GM12878 (cell line): ENCODE results near the gene PIP4K2A. TPM values are rescaled to one million over a fixed set of nuclear protein-coding genes. Genes with fewer than 3 reads are reported as not detected.
A peak's percentile ranks its signal among the peaks of the same experiment; 100 is the strongest.

ENCODE experiments used
- ATAC-seq: fragments of 200-7000 bp; cut with Tn5 transposase; 3 replicates; pipeline ENCODE4 v1.9.1; 2020; ENCODE audit warnings: mild to moderate bottlenecking, moderate library complexity
- BruUV-seq: library from RNA; stranded (reverse); fragments of 400-500 nt; replicated peaks from 2 replicates; lab custom pipeline; 2021; lab: Mats Ljungman, UMichigan
- CTCF ChIA-PET: fragments of 300-600 bp; sonication (Branson Sonifier 250); formaldehyde crosslinking; extraction: SDS; loops from one replicate; lab custom pipeline; 2021; ENCODE audit warnings: inconsistent platforms; lab: Yijun Ruan, JAX
- POLR2A ChIA-PET: fragments of 350-600 bp; formaldehyde crosslinking; extraction: SDS; loops from one replicate; lab custom pipeline; 2021; ENCODE audit warnings: inconsistent platforms; lab: Charles Lee
- RAD21 ChIA-PET: fragments of 300-600 bp; sonication (Branson Sonifier 250); formaldehyde crosslinking; loops from one replicate; lab custom pipeline; 2023; ENCODE audit warnings: antibody characterized with exemption; ENCODE audit not compliant: unreplicated experiment; lab: Charles Lee
- SMC1A ChIA-PET: fragments of 300-600 bp; sonication (Branson Sonifier 250); formaldehyde crosslinking; loops from one replicate; lab custom pipeline; 2023; ENCODE audit not compliant: unreplicated experiment, uncharacterized antibody; lab: Charles Lee
- DNase-seq: peaks from one replicate; pipeline ENCODE4 v3.0.0-alpha.2; 2011; ENCODE audit warnings: low read depth, low spot score
- FAIRE-seq: peaks from 3 replicates; lab custom pipeline; 2011; peaks lifted over from hg19 to GRCh38; lab: Jason Lieb, UNC
- H2AFZ ChIP-seq: 2 replicates; pipeline ENCODE4 v1.6.0; 2011; ENCODE audit warnings: low read depth, low read length, control low read depth; ENCODE audit not compliant: control insufficient read depth
- H3K27ac ChIP-seq: 2 replicates; pipeline ENCODE4 v1.5.1; 2011; ENCODE audit warnings: control low read depth; ENCODE audit not compliant: control insufficient read depth, insufficient read depth
- H3K27me3 ChIP-seq, 2 experiments: replicated peaks in 1 of 2; 2 replicates each; pipeline versions ENCODE4 v1.6.0 to v1.6.1; 2011; ENCODE audit warnings: low read length in 1 of 2; ENCODE audit not compliant: control insufficient read depth in 2 of 2, insufficient read depth in 2 of 2
- H3K36me3 ChIP-seq, 2 experiments: 2 replicates each; pipeline ENCODE4 v1.5.1; 2011; ENCODE audit warnings: low read length in 1 of 2; ENCODE audit not compliant: control insufficient read depth in 2 of 2, insufficient read depth in 2 of 2
- H3K4me1 ChIP-seq: 2 replicates; pipeline ENCODE4 v1.6.1; 2011; ENCODE audit warnings: mild to moderate bottlenecking, low read length, moderate library complexity, mixed read lengths; ENCODE audit not compliant: control insufficient read depth, insufficient read depth
- H3K4me2 ChIP-seq: 2 replicates; pipeline ENCODE4 v1.6.0; 2011; ENCODE audit warnings: control low read depth; ENCODE audit not compliant: control insufficient read depth, insufficient read depth
- H3K4me3 ChIP-seq: fragments of 200-600 bp; sonication (generic); 2 replicates; pipeline ENCODE4 v1.5.1; 2016
- H3K79me2 ChIP-seq: 2 replicates; pipeline ENCODE4 v1.6.0; 2011; ENCODE audit warnings: low read length; ENCODE audit not compliant: control insufficient read depth, insufficient read depth
- H3K9ac ChIP-seq: 2 replicates; pipeline ENCODE4 v1.8.0; 2011; ENCODE audit warnings: low read length, control low read depth, mixed read lengths; ENCODE audit not compliant: control insufficient read depth, insufficient read depth
- H3K9me3 ChIP-seq: replicated peaks from 3 replicates; pipeline ENCODE4 v1.5.1; 2011; ENCODE audit warnings: mild to moderate bottlenecking, low read length; ENCODE audit not compliant: control insufficient read depth, insufficient read depth
- H4K20me1 ChIP-seq: 2 replicates; pipeline ENCODE4 v1.6.0; 2011; ENCODE audit not compliant: control insufficient read depth, insufficient read depth
- ATF2 ChIP-seq: IDR thresholded peaks from 2 replicates; pipeline ENCODE4 v1.6.1; 2012; ENCODE audit warnings: low read length, inconsistent platforms
- E2F8 ChIP-seq: fragments of 450-650 bp; IDR thresholded peaks from 2 replicates; pipeline ENCODE4 v1.6.1; 2018; ENCODE audit warnings: mild to moderate bottlenecking, low read depth, moderate library complexity; ENCODE audit not compliant: partially characterized antibody
- EED ChIP-seq: sonication (generic); IDR thresholded peaks from 2 replicates; pipeline ENCODE4 v1.6.1; 2016; ENCODE audit warnings: antibody characterized with exemption, low read depth
- ETV6 ChIP-seq, 2 experiments: fragments of 450-650 bp in 1 of 2; IDR thresholded peaks in 1 of 2; conservative IDR thresholded peaks in 1 of 2; 2 replicates each; pipeline ENCODE4 v1.6.1; 2014; ENCODE audit warnings: antibody characterized with exemption in 1 of 2, borderline replicate concordance in 1 of 2, low read depth in 1 of 2, mild to moderate bottlenecking in 1 of 2, moderate library complexity in 1 of 2
- FOXM1 ChIP-seq: IDR thresholded peaks from 2 replicates; pipeline ENCODE4 v1.6.1; 2012; ENCODE audit warnings: low read depth, mild to moderate bottlenecking, inconsistent platforms, low read length, moderate library complexity
- JUNB ChIP-seq: IDR thresholded peaks from 2 replicates; pipeline ENCODE4 v1.6.1; 2016; ENCODE audit warnings: antibody characterized with exemption, mild to moderate bottlenecking
- MEF2B ChIP-seq: fragments of 450-650 bp; IDR thresholded peaks from 2 replicates; pipeline ENCODE4 v1.6.1; 2018; ENCODE audit warnings: mild to moderate bottlenecking, moderate library complexity; ENCODE audit not compliant: partially characterized antibody, poor library complexity, severe bottlenecking
- MYC ChIP-seq: IDR thresholded peaks from 2 replicates; pipeline ENCODE4 v1.6.1; 2011; ENCODE audit warnings: mild to moderate bottlenecking, low read length, moderate library complexity, inconsistent platforms; ENCODE audit not compliant: insufficient read depth, insufficient replicate concordance, insufficient read length, severe bottlenecking
- NFIC ChIP-seq: IDR thresholded peaks from 2 replicates; pipeline ENCODE4 v1.6.1; 2012; ENCODE audit warnings: low read depth, mild to moderate bottlenecking, inconsistent platforms, low read length, moderate library complexity
- PML ChIP-seq: IDR thresholded peaks from 2 replicates; pipeline ENCODE4 v1.6.1; 2012; ENCODE audit warnings: low read length, inconsistent platforms
- RUNX3 ChIP-seq: IDR thresholded peaks from 2 replicates; pipeline ENCODE4 v1.6.1; 2012; ENCODE audit warnings: low read length, inconsistent platforms
- TCF7 ChIP-seq: IDR thresholded peaks from 2 replicates; pipeline ENCODE4 v1.6.1; 2014; ENCODE audit warnings: antibody characterized with exemption, borderline replicate concordance
- ZNF217 ChIP-seq: fragments of 450-650 bp; IDR thresholded peaks from 2 replicates; pipeline ENCODE4 v1.6.1; 2017; ENCODE audit warnings: antibody characterized with exemption, mild to moderate bottlenecking
- WGBS: methylation state at CpG from one replicate; pipeline ENCODE4 v1.1.6; 2016; ENCODE audit warnings: low lambda C conversion rate; ENCODE audit not compliant: insufficient replicate concordance, insufficient coverage; ENCODE audit errors: missing lambda C conversion rate; 5-methylcytosine and 5-hydroxymethylcytosine counted together
- in situ Hi-C: fragments of 300-500 bp; cut with MboI; formaldehyde crosslinking; loops from 9 replicates; pipeline ENCODE4 v1.14.3; 2018; ENCODE audit warnings: mixed read lengths
- intact Hi-C: fragments of 100-400 bp; cut with micrococcal nuclease; formaldehyde crosslinking; loops from one replicate; pipeline ENCODE4 v1.14.2; 2022; ENCODE audit not compliant: unreplicated experiment
- polyA plus RNA-seq, 11 experiments: library from polyadenylated mRNA; depleted of rRNA in 4 of 11; unstranded in 6 of 11; stranded (reverse) in 5 of 11; fragments of >200 nt; fragmentation: Nextera tagmentation in 4 of 11; fragmentation: Illumina TruSeq in 1 of 11; extraction: Ambion mirVana in 4 of 11; extraction: Trizol in 1 of 11; gene quantifications; 1 replicate in 1 of 11; 2 replicates in 10 of 11; pipeline versions ENCODE4 v1.2.1 to v1.2.3, GENCODE V29; 2011 to 2016; ENCODE audit warnings: inconsistent platforms in 2 of 11, missing spikeins in 2 of 11, low read depth in 1 of 11
- total RNA-seq, 4 experiments: library from RNA; depleted of rRNA in 3 of 4; stranded (reverse); fragments of >200 nt in 3 of 4; fragmentation: Illumina TruSeq in 1 of 4; extraction: Trizol in 1 of 4; gene quantifications; 2 replicates each; pipeline versions ENCODE4 v1.2.1 to v1.2.3, GENCODE V29; 2013 to 2021

Gene PIP4K2A
- total and polyA plus RNA-seq, 10 of the 15 experiments (the other 5 are each of a cell fraction or from before 2014, with no cell fraction given), result 54.3 to 139 (median 84.4) TPM

GRCh38 chr10:22489975-22490374 lies 224.4 kb downstream of the PIP4K2A start (continued):
- TF ChIP-seq RUNX3 (peak; percentile 69; the same call in 1 of the 2 replicates), ETV6 (conservative IDR thresholded peaks at IDR 0.05 in 1 of 2, IDR thresholded peaks at IDR 0.05 in 1 of 2; ENCODE audit: borderline replicate concordance in 1 of 2, low read depth in 1 of 2) (0 out of 4 replicates have a peak, but pooled peaks of 1 of the 2 experiments have one; percentile 33), E2F8 (no peak), TCF7 (no peak)

DNA sequence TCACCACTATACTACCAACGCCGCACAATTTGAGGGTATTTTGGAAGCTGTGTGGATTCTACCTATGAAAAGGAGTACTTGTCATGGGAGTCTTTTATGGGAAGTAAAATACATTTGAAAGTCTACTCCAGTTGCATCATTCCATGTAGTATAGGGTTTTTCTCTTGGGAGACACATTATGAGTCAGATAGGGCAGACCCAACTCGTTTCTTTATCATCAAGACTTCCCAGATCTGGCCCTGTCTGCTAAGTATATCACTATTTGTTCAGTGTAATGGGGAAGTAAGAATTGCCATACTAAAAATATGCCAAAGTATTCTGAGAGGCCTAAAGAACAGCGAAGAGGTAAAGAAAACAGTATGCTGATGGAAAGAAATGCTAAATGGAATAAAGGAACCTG lies 224.9 kb downstream of the PIP4K2A start:
- no peak overlapping the region for H2AFZ ChIP-seq
- no peak overlapping the region for H3K4me3 ChIP-seq
- ChIA-PET SMC1A (no interaction called here), CTCF (no interaction called here), RAD21 (no interaction called here), POLR2A (interaction anchor here (0.6 kb wide), 1 partner anchor 673 kb away, joined by 3 read pairs; no protein-coding TSS in a partner anchor)
- H3K27me3 ChIP-seq, result no peaks in the 10 kb centered on the region
- no peak overlapping the region for H3K27ac ChIP-seq
- no peak for TF ChIP-seq ZNF217
- TF ChIP-seq MEF2B, result peak; percentile 18
- no peak for TF ChIP-seq MYC
- peak; percentile 51; the same call in 1 of the 2 replicates for TF ChIP-seq EED
- TF ChIP-seq JUNB, result peak; percentile 71
- TF ChIP-seq NFIC, result 0 out of 2 replicates have a peak, but pooled peaks have one; percentile 63
- 0 out of 2 replicates have a peak, but pooled peaks have one; percentile 45 for TF ChIP-seq PML
- peak; percentile 45; the same call in 1 of the 2 replicates for TF ChIP-seq ATF2
- TF ChIP-seq FOXM1, result peak; percentile 19; the same call in 1 of the 2 replicates
- TF ChIP-seq RUNX3, result peak; percentile 31; the same call in 1 of the 2 replicates
- 13% methylated on average over 4 of the region's 4 CpGs for WGBS
- ATAC-seq (peak; percentile 56), DNase-seq (no peak), FAIRE-seq (no peak)
- in situ Hi-C loops, result no loop called here
- H3K4me2 ChIP-seq, result no peak overlapping the region; the same call in 1 of the 2 replicates
- H3K36me3 ChIP-seq, result no peaks in the 10 kb centered on the region
- no peaks in the 10 kb centered on the region for H4K20me1 ChIP-seq
- no peak overlapping the region for H3K9ac ChIP-seq
- peaks cover 6% of the 10 kb centered on the region for H3K4me1 ChIP-seq
- no peaks in the 10 kb centered on the region for H3K9me3 ChIP-seq
- intact Hi-C loops, result no loop called here
- no peaks in the 10 kb centered on the region for H3K79me2 ChIP-seq
- no TSS peak for BruUV-seq
